Nephron progenitor cell (in vitro differentiated cells): ENCODE results near the gene SMIM7.
"Not testable (repeated sequence)": the region's sequence is repeated elsewhere in the genome, so short reads cannot be mapped to it uniquely, and the experiment has no call there.

Experiments
- DNase-seq: peaks from one replicate; pipeline ENCODE4 v3.0.0; 2021
- H3K27ac Mint-ChIP-seq: 2 replicates; pipeline ENCODE4 v1.8.0; 2021; ENCODE audit warnings: mild to moderate bottlenecking, moderate library complexity, mixed read lengths
- H3K27me3 Mint-ChIP-seq: 2 replicates; pipeline ENCODE4 v1.8.0; 2021; ENCODE audit warnings: mild to moderate bottlenecking, low read depth, mixed read lengths; ENCODE audit not compliant: poor library complexity
- H3K36me3 Mint-ChIP-seq: 2 replicates; pipeline ENCODE4 v1.8.0; 2021; ENCODE audit warnings: low read depth, mixed read lengths
- H3K4me1 Mint-ChIP-seq: 2 replicates; pipeline ENCODE4 v1.8.0; 2021; ENCODE audit warnings: mixed read lengths
- H3K4me3 Mint-ChIP-seq: 2 replicates; pipeline ENCODE4 v1.8.0; 2021; ENCODE audit warnings: mild to moderate bottlenecking, moderate library complexity, mixed read lengths
- H3K9me3 Mint-ChIP-seq: 2 replicates; pipeline ENCODE4 v1.8.0; 2021; ENCODE audit warnings: mild to moderate bottlenecking, moderate library complexity, mixed read lengths
- CTCF ChIP-seq: fragments of 200-600 bp; sonication (generic); IDR thresholded peaks from 2 replicates; pipeline ENCODE4 v1.5.0; 2021; ENCODE audit warnings: antibody characterized with exemption

The SMIM7 gene

GRCh38 chr19:16652854-16653253 lies 7.1 kb downstream of the SMIM7 start:
- no peak overlapping the region for H3K4me3 Mint-ChIP-seq
- no peak for TF ChIP-seq CTCF
- H3K27me3 Mint-ChIP-seq: peaks cover 3% of the 10 kb centered on the region
- no peaks in the 10 kb centered on the region for H3K9me3 Mint-ChIP-seq
- no peak for DNase-seq
- peaks cover 5% of the 10 kb centered on the region for H3K4me1 Mint-ChIP-seq
- peak overlapping the region; percentile 23 for H3K27ac Mint-ChIP-seq
- peaks cover 80% of the 10 kb centered on the region for H3K36me3 Mint-ChIP-seq

- H3K4me3 Mint-ChIP-seq, DNase-seq, H3K9me3 Mint-ChIP-seq, H3K27ac Mint-ChIP-seq, H3K4me1 Mint-ChIP-seq, H3K27me3 Mint-ChIP-seq: not testable (repeated sequence)
- H3K36me3 Mint-ChIP-seq: peaks cover 72% of the 10 kb centered on the region
Observed at GRCh38 chr19:16651421-16652188, 8.3 kb downstream of the SMIM7 start.

GRCh38 chr19:16650821-16651220 lies 9.1 kb downstream of the SMIM7 start:
- no peak overlapping the region for H3K27ac Mint-ChIP-seq
- no peak for DNase-seq
- H3K36me3 Mint-ChIP-seq: peaks cover 70% of the 10 kb centered on the region
- TF ChIP-seq CTCF: no peak
- H3K9me3 Mint-ChIP-seq: no peaks in the 10 kb centered on the region
- H3K4me3 Mint-ChIP-seq: no peak overlapping the region
- peaks cover 3% of the 10 kb centered on the region for H3K27me3 Mint-ChIP-seq
- H3K4me1 Mint-ChIP-seq: no peaks in the 10 kb centered on the region

GRCh38 chr19:16649734-16650133 lies 10.2 kb downstream of the SMIM7 start:
- no peak for DNase-seq
- H3K4me3 Mint-ChIP-seq: no peak overlapping the region
- H3K4me1 Mint-ChIP-seq: no peaks in the 10 kb centered on the region

GRCh38 chr19:16645140-16645539 lies 14.8 kb downstream of the SMIM7 start:
- Mint-ChIP-seq H3K9me3 (no peaks in the 10 kb centered on the region), H3K4me3 (no peak overlapping the region), H3K27me3 (no peaks in the 10 kb centered on the region), H3K4me1 (no peaks in the 10 kb centered on the region), H3K27ac (no peak overlapping the region), H3K36me3 (peaks cover 65% of the 10 kb centered on the region)
- DNase-seq: no peak
- TF ChIP-seq CTCF: no peak

More at GRCh38 chr19:16649734-16650133, 10.2 kb downstream of the SMIM7 start:
- peaks cover 71% of the 10 kb centered on the region for H3K36me3 Mint-ChIP-seq
- peak overlapping the region; percentile 79 for H3K27ac Mint-ChIP-seq
- H3K9me3 Mint-ChIP-seq: no peaks in the 10 kb centered on the region
- no peak for TF ChIP-seq CTCF
- H3K27me3 Mint-ChIP-seq: peaks cover 3% of the 10 kb centered on the region

- Mint-ChIP-seq H3K4me1 (peaks cover 11% of the 10 kb centered on the region), H3K27ac (no peak overlapping the region)
- no peak for TF ChIP-seq CTCF
Observed at GRCh38 chr19:16641695-16642094, 18.2 kb downstream of the SMIM7 start.

More at GRCh38 chr19:16641695-16642094, 18.2 kb downstream of the SMIM7 start:
- Mint-ChIP-seq H3K9me3 (no peaks in the 10 kb centered on the region), H3K4me3 (no peak overlapping the region), H3K36me3 (peaks cover 75% of the 10 kb centered on the region), H3K27me3 (no peaks in the 10 kb centered on the region)
- DNase-seq: no peak
